Upper lobe of right lung (tissue), 1 donor: ENCODE results near the gene SSMEM1. TPM values are rescaled to one million over a fixed set of nuclear protein-coding genes. Genes with fewer than 3 reads are reported as not detected.

Source experiments
- ATAC-seq: fragments of 200-7000 bp; cut with Tn5 transposase; one replicate; pipeline ENCODE4 v1.9.1; 2020; ENCODE audit warnings: mild to moderate bottlenecking, moderate library complexity
- DNase-seq: peaks from one replicate; pipeline ENCODE4 v3.0.0-alpha.2; 2020
- H3K27ac ChIP-seq: fragments of 200-600 bp; one replicate; pipeline ENCODE4 v1.8.0; 2022
- H3K27me3 ChIP-seq: fragments of 200-600 bp; one replicate; pipeline ENCODE4 v1.8.0; 2022; ENCODE audit warnings: mild to moderate bottlenecking
- H3K36me3 ChIP-seq: fragments of 200-600 bp; one replicate; pipeline ENCODE4 v1.8.0; 2022
- H3K4me1 ChIP-seq: fragments of 200-600 bp; one replicate; pipeline ENCODE4 v1.8.0; 2022
- H3K4me3 ChIP-seq: fragments of 200-600 bp; one replicate; pipeline ENCODE4 v1.8.0; 2022; ENCODE audit warnings: mild to moderate bottlenecking
- H3K9me3 ChIP-seq: fragments of 200-600 bp; one replicate; pipeline ENCODE4 v1.8.0; 2022
- intact Hi-C: fragments of 100-400 bp; cut with DNase I; formaldehyde crosslinking; loops from one replicate; pipeline ENCODE4 v1.11.0; 2022
- total RNA-seq: library from RNA; stranded (reverse); fragmentation: NEBNext Ultra II Directional; extraction: Animal tissue kit (Norgen Biotek cat#: 25700); gene quantifications from one replicate; pipeline ENCODE4 v1.2.1, GENCODE V29; 2021
- TF ChIP-seq, protein P1 (sequence below): fragments of 200-600 bp; IDR thresholded peaks from one replicate; pipeline ENCODE4 v1.8.0; 2022; ENCODE audit warnings: antibody characterized with exemption
- donor health status: DM: no; HTN: yes; CAD: no; lungs with severe emphysema.

SSMEM1 gene
- total RNA-seq, 1 donor from 2014 or later = not detected

- TF ChIP-seq, protein P1, sequence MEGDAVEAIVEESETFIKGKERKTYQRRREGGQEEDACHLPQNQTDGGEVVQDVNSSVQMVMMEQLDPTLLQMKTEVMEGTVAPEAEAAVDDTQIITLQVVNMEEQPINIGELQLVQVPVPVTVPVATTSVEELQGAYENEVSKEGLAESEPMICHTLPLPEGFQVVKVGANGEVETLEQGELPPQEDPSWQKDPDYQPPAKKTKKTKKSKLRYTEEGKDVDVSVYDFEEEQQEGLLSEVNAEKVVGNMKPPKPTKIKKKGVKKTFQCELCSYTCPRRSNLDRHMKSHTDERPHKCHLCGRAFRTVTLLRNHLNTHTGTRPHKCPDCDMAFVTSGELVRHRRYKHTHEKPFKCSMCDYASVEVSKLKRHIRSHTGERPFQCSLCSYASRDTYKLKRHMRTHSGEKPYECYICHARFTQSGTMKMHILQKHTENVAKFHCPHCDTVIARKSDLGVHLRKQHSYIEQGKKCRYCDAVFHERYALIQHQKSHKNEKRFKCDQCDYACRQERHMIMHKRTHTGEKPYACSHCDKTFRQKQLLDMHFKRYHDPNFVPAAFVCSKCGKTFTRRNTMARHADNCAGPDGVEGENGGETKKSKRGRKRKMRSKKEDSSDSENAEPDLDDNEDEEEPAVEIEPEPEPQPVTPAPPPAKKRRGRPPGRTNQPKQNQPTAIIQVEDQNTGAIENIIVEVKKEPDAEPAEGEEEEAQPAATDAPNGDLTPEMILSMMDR = no peak
- H3K9me3 ChIP-seq = peaks cover 12% of the 10 kb centered on the region
- no peak overlapping the region for H3K4me3 ChIP-seq
- no peak overlapping the region for H3K27ac ChIP-seq
- intact Hi-C loops = no loop called here
- ATAC-seq (no peak), DNase-seq (no peak)
- no peaks in the 10 kb centered on the region for H3K4me1 ChIP-seq
- no peaks in the 10 kb centered on the region for H3K36me3 ChIP-seq
- H3K27me3 ChIP-seq = no peaks in the 10 kb centered on the region
Observed at GRCh38 chr7:130258494-130259078, 50.9 kb downstream of the SSMEM1 start.

DNA sequence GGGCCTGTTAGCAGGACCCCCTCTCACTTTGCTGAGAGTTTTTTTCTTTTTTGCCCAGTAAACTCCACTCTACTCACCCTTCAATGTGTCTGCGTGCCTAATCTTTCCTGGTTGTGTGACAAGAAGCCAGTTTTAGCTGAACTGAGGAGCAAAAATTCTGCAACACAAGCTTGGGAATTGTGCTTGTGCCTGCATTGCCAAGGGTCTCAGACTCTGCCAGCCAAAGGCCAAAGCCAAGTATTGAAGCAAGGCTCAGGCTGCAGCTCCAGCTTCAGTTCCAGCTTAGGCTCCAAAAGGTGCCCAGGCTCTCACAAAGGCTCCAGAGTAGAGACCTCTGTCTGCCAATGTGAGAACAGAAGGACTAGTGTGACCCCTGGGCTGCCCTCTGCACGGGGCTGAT, 54.8 kb downstream of the SSMEM1 start:
- intact Hi-C loops = no loop called here
- no peaks in the 10 kb centered on the region for H3K4me1 ChIP-seq
- ATAC-seq (no peak), DNase-seq (no peak)
- no peaks in the 10 kb centered on the region for H3K27me3 ChIP-seq
- H3K9me3 ChIP-seq = peaks cover 12% of the 10 kb centered on the region
- TF ChIP-seq, protein P1 = no peak
- H3K36me3 ChIP-seq = no peaks in the 10 kb centered on the region
- no peak overlapping the region for H3K27ac ChIP-seq
- H3K4me3 ChIP-seq = no peak overlapping the region

- intact Hi-C loops = no loop called here
Observed at GRCh38 chr7:130263130-130263529, 55.5 kb downstream of the SSMEM1 start.

More at GRCh38 chr7:130263130-130263529, 55.5 kb downstream of the SSMEM1 start:
- Histone ChIP-seq H3K4me1 (no peaks in the 10 kb centered on the region), H3K9me3 (peaks cover 12% of the 10 kb centered on the region), H3K4me3 (no peak overlapping the region), H3K27me3 (no peaks in the 10 kb centered on the region), H3K36me3 (no peaks in the 10 kb centered on the region), H3K27ac (no peak overlapping the region)
- TF ChIP-seq, protein P1 = no peak
- DNase-seq (no peak), ATAC-seq (no peak)

Other genes starting within 250 kb of the SSMEM1 start
- 12.8 TPM for gene ZC3HC1, start 156.5 kb upstream of the SSMEM1 start, total RNA-seq
- 32.0 TPM for gene KLHDC10, start 137.3 kb upstream of the SSMEM1 start, total RNA-seq
- gene TMEM209, start 2.5 kb upstream of the SSMEM1 start, total RNA-seq = 18.3 TPM
- gene CPA2, start 59.0 kb downstream of the SSMEM1 start, total RNA-seq = not detected
- not detected for gene CPA4, start 85.3 kb downstream of the SSMEM1 start, total RNA-seq
- not detected for gene CPA5, start 137.0 kb downstream of the SSMEM1 start, total RNA-seq
- gene CPA1, start 172.6 kb downstream of the SSMEM1 start, total RNA-seq = not detected
- 11.3 TPM for gene CEP41, start 233.2 kb downstream of the SSMEM1 start, total RNA-seq